Activated naive CD8-positive, alpha-beta T cell treated with anti-CD3 and anti-CD28 coated beads, Interleukin-2, amount 10 ng/mL, durations not matched to agents 7 days and 5 days (primary cell): ENCODE results near the gene ELSPBP1. TPM values are rescaled to one million over a fixed set of nuclear protein-coding genes. Genes with fewer than 3 reads are reported as not detected.

ENCODE experiments used
- ATAC-seq: fragments of 150-1000 bp; cut with Tn5 transposase; one replicate; pipeline ENCODE4 v1.10.0; 2021; ENCODE audit warnings: low read depth, moderate library complexity
- POLR2A ChIA-PET: fragments of 350-600 bp; sonication (Branson Sonifier 250); formaldehyde crosslinking; loops from one replicate; lab custom pipeline; 2021; ENCODE audit warnings: antibody characterized with exemption; lab: Charles Lee
- DNase-seq: peaks from one replicate; pipeline ENCODE4 v3.0.0; 2021
- H3K27ac Mint-ChIP-seq: one replicate; pipeline ENCODE4 v1.8.0; 2022; ENCODE audit warnings: mild to moderate bottlenecking, mixed read lengths
- H3K27me3 Mint-ChIP-seq: one replicate; pipeline ENCODE4 v1.8.0; 2022; ENCODE audit warnings: mild to moderate bottlenecking, moderate library complexity, mixed read lengths
- H3K36me3 Mint-ChIP-seq: one replicate; pipeline ENCODE4 v1.8.0; 2021; ENCODE audit warnings: mild to moderate bottlenecking, mixed read lengths
- H3K4me1 Mint-ChIP-seq: one replicate; pipeline ENCODE4 v1.8.0; 2021; ENCODE audit warnings: mixed read lengths
- H3K4me3 Mint-ChIP-seq: one replicate; pipeline ENCODE4 v1.8.0; 2022; ENCODE audit warnings: mild to moderate bottlenecking, moderate library complexity, mixed read lengths
- H3K9me3 Mint-ChIP-seq: one replicate; pipeline ENCODE4 v1.8.0; 2021; ENCODE audit warnings: mixed read lengths
- total RNA-seq, 2 experiments: library from RNA; stranded (reverse); gene quantifications; one replicate each; pipeline ENCODE4 v1.2.3, GENCODE V29; 2021

Gene ELSPBP1
- total RNA-seq, 2 experiments from 2014 or later = not detected

DNA sequence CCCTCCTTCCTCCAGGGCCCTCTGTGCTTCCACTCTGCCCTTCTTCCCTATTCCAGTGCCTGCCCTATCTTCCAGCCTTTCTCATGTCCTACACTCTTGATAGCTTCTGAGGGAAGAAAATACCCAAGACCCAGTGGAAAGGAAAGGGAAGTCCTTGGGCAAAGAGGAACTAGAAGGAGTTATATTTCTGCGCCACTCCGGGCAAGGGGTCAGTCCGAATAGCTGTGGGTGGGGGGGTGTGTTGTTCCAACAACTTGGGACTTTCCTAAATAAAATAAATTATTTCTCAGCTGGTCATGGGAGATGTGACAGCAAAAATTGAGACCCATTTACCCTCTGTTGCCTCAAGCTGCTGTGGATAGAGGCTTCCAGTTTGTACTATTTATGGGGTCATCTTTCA lies 26.3 kb downstream of the ELSPBP1 start:
- peaks cover 5% of the 10 kb centered on the region for H3K27me3 Mint-ChIP-seq
- POLR2A ChIA-PET = no interaction called here
- DNase-seq (no peak), ATAC-seq (no peak)
- H3K36me3 Mint-ChIP-seq = no peaks in the 10 kb centered on the region
- no peak overlapping the region for H3K4me3 Mint-ChIP-seq
- no peaks in the 10 kb centered on the region for H3K9me3 Mint-ChIP-seq
- H3K27ac Mint-ChIP-seq = no peak overlapping the region
- no peaks in the 10 kb centered on the region for H3K4me1 Mint-ChIP-seq

DNA sequence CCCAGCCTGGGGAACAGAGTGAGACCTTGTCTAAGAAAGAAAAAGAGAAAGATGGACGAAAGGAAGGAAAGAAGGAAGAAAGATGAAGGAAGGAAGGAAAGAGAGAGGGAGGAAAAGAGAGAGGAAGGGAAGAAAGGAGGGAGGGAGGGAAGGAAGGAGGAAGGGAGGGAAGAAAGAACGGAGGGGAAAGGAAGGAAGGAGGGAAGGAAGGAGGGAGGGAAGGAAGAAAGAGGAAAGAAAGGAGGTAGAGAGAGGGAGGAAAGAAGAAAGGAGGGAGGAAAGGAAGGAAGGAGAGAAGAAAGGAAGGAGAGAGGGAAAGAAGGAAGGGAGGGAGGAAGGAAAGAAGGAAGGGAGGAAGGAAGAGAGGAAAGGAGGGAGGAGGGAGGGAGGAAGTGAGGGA lies 28.6 kb downstream of the ELSPBP1 start:
- ATAC-seq = no peak
- H3K27me3 Mint-ChIP-seq = peaks cover 8% of the 10 kb centered on the region
- no peaks in the 10 kb centered on the region for H3K4me1 Mint-ChIP-seq
- no peaks in the 10 kb centered on the region for H3K9me3 Mint-ChIP-seq
- H3K36me3 Mint-ChIP-seq = no peaks in the 10 kb centered on the region
- POLR2A ChIA-PET = no interaction called here
- no peak for DNase-seq
- no peak overlapping the region for H3K27ac Mint-ChIP-seq
- H3K4me3 Mint-ChIP-seq = no peak overlapping the region

DNA sequence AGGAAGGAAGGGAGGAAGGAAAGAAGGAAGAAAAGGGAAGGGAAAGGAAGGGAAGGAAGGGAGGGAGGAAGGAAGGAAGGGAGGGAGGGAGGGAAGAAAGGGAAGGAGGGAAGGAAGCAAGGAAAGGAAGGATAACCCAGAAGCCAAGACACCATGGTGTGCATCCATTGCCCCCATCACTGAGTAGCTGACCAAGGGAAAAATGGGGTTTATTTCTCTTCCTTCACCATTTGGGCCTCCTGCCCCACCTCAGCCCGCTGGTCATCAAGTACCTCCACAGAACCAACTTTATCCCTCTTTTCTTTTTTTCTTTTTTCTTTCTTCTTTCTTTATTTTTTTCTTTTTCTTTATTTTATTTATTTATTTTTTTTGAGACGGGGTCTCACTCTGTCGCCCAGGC lies 29.1 kb downstream of the ELSPBP1 start:
- no peak for DNase-seq
- Mint-ChIP-seq H3K36me3 (no peaks in the 10 kb centered on the region), H3K4me1 (no peaks in the 10 kb centered on the region), H3K27me3 (peaks cover 8% of the 10 kb centered on the region), H3K9me3 (no peaks in the 10 kb centered on the region), H3K4me3 (no peak overlapping the region), H3K27ac (no peak overlapping the region)
- POLR2A ChIA-PET = no interaction called here
- no peak for ATAC-seq

DNA sequence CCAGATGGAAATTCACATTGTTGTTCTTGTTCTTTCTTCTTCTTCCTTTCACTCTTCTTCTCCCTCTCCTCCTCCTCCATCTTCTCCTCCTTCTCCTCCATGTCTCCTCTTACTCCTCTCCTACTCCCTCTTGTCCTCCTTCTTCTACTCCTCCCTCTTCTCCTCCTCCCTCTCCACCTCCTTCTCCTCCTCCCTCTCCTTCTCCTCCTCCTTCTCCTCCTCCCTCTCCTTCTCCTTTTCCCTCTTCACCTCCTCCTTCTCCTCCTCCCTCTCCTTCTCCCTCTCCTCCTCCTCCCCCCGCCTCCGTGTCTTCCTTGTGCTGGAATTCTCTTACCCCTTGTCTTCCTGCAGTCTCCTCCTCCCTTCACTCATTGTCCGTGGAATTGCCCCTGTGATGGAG lies 31.0 kb downstream of the ELSPBP1 start:
- H3K27me3 Mint-ChIP-seq = peaks cover 8% of the 10 kb centered on the region
- H3K36me3 Mint-ChIP-seq = no peaks in the 10 kb centered on the region
- DNase-seq = no peak
- ATAC-seq = no peak
- H3K4me3 Mint-ChIP-seq = no peak overlapping the region
- POLR2A ChIA-PET = no interaction called here
- H3K27ac Mint-ChIP-seq = no peak overlapping the region
- H3K4me1 Mint-ChIP-seq = no peaks in the 10 kb centered on the region
- no peaks in the 10 kb centered on the region for H3K9me3 Mint-ChIP-seq

DNA sequence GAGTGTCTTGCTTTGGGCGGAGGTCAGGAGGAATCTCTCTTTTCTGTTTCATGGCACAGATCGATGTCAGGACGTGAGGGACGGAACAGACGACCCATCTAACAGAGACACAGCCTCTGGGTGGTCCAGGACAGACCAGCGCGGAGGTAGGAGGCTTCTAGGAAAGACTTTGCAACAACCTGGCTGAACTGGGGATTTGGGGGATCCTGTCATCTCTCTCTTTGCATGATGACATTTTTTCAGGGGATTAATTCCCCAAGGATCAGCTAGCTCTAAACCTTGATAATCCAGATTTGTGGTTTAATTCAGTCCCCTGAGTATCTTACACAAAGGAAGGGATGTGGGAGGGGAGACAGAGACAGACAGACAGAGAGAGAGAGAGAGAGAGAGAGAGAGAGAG lies 35.0 kb downstream of the ELSPBP1 start:
- POLR2A ChIA-PET = no interaction called here
- ATAC-seq = no peak
- Mint-ChIP-seq H3K36me3 (no peaks in the 10 kb centered on the region), H3K9me3 (no peaks in the 10 kb centered on the region), H3K4me3 (no peak overlapping the region), H3K4me1 (no peaks in the 10 kb centered on the region), H3K27ac (no peak overlapping the region), H3K27me3 (peaks cover 7% of the 10 kb centered on the region)
- no peak for DNase-seq

DNA sequence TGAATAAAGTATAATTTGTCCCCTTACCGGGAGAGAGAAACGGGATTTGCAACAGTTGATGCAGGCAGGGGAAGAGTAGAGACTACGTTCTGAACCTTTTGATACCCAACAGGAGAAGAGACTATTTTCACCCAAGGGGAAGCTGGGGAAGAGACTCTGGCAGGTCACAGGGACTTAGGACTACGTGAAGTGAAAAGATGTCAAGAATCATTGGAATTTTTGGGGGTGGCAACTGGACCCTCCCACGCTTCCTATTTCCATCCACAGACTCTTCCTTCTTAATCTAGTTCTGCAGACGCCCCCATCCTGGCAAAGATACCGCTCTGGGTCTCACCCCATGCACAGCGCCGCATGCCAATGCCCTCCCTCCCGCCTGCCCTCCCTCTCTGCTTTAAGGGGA lies 35.6 kb downstream of the ELSPBP1 start:
- Mint-ChIP-seq H3K27ac (no peak overlapping the region), H3K27me3 (peaks cover 7% of the 10 kb centered on the region), H3K4me1 (no peaks in the 10 kb centered on the region), H3K9me3 (no peaks in the 10 kb centered on the region), H3K36me3 (no peaks in the 10 kb centered on the region), H3K4me3 (no peak overlapping the region)
- DNase-seq (no peak), ATAC-seq (no peak)
- POLR2A ChIA-PET = no interaction called here

DNA sequence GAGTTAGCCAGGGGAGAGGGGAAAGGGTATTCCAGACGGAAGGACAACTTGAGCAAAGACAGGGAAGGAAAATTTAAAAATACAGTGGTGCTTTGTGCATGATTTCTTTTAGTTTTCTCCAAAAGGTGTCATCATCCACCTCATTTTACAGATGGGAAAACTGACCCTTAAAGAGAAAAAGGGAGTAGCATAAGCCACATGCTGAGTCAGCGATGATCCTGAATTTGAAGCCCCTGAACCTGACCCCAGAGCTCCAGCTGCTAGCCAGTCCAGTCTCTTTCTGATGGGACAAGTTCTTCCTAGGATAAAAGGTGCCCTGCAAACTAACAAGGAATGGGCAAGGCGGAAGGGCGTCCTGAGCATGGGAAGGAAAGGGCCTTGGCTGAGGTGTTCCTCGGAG lies 39.2 kb downstream of the ELSPBP1 start:
- no peak for DNase-seq
- H3K9me3 Mint-ChIP-seq = peaks cover 7% of the 10 kb centered on the region
- POLR2A ChIA-PET = no interaction called here
- no peaks in the 10 kb centered on the region for H3K27me3 Mint-ChIP-seq
- ATAC-seq = no peak
- H3K27ac Mint-ChIP-seq = no peak overlapping the region
- H3K36me3 Mint-ChIP-seq = no peaks in the 10 kb centered on the region
- no peaks in the 10 kb centered on the region for H3K4me1 Mint-ChIP-seq
- H3K4me3 Mint-ChIP-seq = no peak overlapping the region

DNA sequence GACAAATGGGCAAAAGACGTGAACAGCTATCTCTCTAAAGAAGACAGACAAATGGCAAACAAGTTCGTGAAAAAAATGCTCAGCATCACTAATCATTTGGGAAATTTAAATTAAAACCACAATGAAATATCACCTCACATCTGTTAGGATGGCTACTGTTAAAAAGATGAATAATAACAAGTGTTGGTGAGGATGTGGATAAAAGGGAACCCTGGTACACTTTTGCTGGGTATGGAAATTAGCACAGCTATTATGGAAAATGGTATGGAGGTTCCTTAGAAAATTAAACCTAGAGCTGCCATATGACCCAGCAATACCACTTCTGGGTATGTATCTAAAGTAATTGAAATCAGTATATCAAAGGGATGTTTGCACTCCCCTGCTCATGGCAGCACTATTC lies 42.3 kb downstream of the ELSPBP1 start:
- H3K4me1 Mint-ChIP-seq = no peaks in the 10 kb centered on the region
- POLR2A ChIA-PET = no interaction called here

DNA sequence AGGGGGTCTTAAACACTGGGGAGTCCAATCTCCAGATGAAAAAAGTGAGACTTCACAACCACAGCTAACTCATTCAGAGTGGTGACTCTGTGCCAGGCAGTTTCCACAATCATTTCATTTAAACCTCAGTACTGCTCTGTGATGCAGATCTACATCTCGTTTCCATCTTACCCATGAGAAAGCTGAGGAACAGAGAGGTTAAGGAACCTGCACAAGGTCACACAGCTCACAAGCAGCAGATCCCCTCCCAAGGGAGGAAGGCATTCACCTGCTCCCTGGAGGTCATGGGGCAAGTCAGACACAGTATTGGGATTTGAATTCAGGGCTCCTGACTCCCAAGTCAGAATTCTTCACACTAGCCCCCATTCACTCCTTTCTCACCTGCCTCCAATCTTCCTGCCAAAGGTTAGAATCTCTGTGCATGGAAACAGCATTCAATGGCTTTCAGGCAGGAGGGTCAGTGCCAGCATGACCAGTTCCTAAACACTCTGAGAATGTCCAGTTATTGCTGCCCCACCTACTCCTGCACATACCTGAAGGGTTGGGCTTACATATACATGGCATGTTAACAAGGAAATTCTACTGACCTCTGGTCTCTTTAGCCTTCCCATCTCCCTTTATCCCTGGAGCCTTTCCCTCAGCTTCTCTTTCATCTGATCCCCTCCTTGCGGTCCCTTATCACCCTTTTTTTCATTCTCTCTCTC lies 47.6 kb downstream of the ELSPBP1 start:
- H3K4me3 Mint-ChIP-seq = no peak overlapping the region
- no peak overlapping the region for H3K27ac Mint-ChIP-seq
- no peaks in the 10 kb centered on the region for H3K9me3 Mint-ChIP-seq
- H3K4me1 Mint-ChIP-seq = no peaks in the 10 kb centered on the region
- H3K27me3 Mint-ChIP-seq = peaks cover 12% of the 10 kb centered on the region
- H3K36me3 Mint-ChIP-seq = no peaks in the 10 kb centered on the region
- POLR2A ChIA-PET = no interaction called here
- no peak for ATAC-seq
- no peak for DNase-seq

More for the DNA sequence above, 42.3 kb downstream of the ELSPBP1 start:
- H3K27ac Mint-ChIP-seq = no peak overlapping the region
- H3K27me3 Mint-ChIP-seq = peaks cover 6% of the 10 kb centered on the region
- ATAC-seq = no peak
- no peak for DNase-seq
- no peaks in the 10 kb centered on the region for H3K36me3 Mint-ChIP-seq
- peaks cover 7% of the 10 kb centered on the region for H3K9me3 Mint-ChIP-seq
- H3K4me3 Mint-ChIP-seq = no peak overlapping the region

DNA sequence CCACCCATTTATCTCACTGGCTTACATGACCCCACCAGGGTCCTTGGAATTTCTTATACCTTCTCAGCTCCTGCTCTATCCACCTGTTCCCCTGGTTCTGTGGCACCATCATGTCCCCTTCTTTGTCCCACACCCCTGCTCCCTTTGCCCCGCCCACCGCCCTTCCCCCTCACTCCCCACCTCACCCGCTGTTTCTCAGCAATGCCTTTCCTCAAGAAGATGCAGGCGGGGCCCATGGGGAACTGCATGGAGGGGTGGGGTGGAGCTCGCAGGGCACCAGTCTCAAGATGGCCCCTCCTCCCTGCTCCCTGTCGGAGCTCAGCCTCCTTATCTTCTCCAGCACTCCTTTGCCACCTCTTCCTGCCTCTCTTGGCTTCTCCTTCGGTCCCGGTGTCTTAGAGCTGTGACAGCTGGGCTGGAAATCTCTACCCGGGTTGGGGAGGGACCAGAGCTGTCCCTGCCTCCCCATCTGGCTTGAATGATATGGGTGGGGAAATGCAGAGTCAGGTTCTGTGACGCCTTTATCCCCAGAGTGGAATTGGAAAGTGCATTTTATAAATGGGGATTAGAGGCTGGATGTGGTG lies 49.3 kb downstream of the ELSPBP1 start, which contains the start of gene CABP5:
Gene CABP5 (minus strand): TSS at position 405 of the 584 bp plus-strand sequence. CDS start 157 bp downstream, at position 248.
- H3K4me3 Mint-ChIP-seq = no peak within 1 kb of the TSS
- H3K9me3 Mint-ChIP-seq = no peaks in the 10 kb centered on the region
- POLR2A ChIA-PET = no interaction called here
- ATAC-seq (no peak), DNase-seq (no peak)
- H3K27ac Mint-ChIP-seq = no peak within 1 kb of the TSS
- H3K4me1 Mint-ChIP-seq = no peaks in the 10 kb centered on the region
- H3K36me3 Mint-ChIP-seq = no peaks in the 10 kb centered on the region
- H3K27me3 Mint-ChIP-seq = peaks cover 12% of the 10 kb centered on the region

DNA sequence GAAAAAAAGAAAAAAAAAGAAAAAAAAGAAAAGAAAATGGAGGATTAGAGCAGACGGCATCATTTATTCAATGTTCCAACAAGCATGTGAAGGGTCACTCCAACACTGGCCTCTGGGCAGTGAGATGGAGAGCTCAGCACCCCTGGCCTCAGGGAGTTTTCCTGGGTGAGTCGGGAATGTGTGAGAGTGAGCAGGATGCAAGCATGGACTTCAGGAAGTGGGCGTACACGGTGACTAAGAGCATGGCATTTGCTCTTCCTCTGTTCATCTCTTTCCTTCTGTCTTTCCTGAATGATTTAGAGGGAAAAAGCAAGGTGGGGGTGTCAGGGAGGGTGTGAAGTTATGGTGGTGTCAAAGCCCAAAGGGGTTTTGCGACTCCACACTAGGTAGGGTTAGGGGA lies 50.1 kb downstream of the ELSPBP1 start:
- Mint-ChIP-seq H3K27me3 (peaks cover 9% of the 10 kb centered on the region), H3K27ac (no peak overlapping the region), H3K36me3 (no peaks in the 10 kb centered on the region), H3K4me1 (no peaks in the 10 kb centered on the region), H3K4me3 (no peak overlapping the region), H3K9me3 (no peaks in the 10 kb centered on the region)
- ATAC-seq (no peak), DNase-seq (no peak)
- POLR2A ChIA-PET = no interaction called here

DNA sequence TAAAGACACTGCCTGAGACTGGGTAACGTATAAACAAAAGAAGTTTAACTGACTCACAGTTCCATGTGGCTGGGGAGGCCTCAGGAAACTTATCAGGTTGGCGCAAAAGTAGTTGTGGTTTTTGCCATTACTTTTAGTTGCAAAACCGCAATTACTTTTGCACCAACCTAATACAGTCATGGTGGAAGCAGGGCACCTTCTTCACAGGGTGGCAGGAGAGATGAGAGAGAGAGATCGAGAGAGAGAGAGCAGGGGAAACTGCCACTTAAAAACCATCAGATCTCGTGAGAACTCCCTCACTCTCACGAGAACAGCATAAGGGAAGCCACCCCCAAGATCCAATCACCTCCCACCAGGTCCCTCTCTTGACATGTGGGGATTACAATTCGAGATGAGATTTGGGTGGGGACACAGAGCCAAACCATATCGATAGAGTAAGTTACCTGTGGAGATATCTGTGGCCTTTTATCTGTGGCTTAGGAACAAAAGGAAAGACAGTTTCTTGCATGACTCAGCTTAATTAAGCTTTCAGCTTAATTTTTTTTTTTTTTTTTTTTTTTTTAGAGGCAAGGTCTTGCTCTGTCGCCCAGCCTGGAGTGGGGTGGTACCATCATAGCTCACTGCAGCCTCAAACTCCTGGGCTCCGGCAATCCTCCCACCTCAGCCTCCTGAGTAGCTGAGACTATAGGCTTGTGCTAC lies 57.1 kb downstream of the ELSPBP1 start:
- H3K36me3 Mint-ChIP-seq = no peaks in the 10 kb centered on the region
- no peak overlapping the region for H3K4me3 Mint-ChIP-seq
- POLR2A ChIA-PET = no interaction called here
- no peak overlapping the region for H3K27ac Mint-ChIP-seq
- no peaks in the 10 kb centered on the region for H3K27me3 Mint-ChIP-seq
- DNase-seq (no peak), ATAC-seq (no peak)
- no peaks in the 10 kb centered on the region for H3K9me3 Mint-ChIP-seq
- no peaks in the 10 kb centered on the region for H3K4me1 Mint-ChIP-seq

DNA sequence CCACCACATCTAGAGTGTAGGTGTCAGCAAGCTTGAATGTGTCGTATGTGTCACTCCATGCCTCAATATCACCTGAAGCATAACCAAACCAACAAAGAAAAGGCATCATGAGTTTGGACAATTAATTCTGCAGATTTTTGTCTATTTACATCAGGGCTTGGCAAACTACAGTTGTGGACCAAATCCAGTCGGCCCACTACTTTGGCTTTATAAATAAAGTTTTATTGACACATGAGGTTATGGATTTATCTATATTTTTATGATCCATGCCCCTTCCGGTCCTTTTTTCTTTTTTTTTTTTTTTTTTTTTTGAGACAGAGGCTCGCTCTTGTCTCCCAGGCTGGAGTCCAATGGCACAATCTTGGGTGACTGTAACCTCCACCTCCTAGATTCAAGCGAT lies 58.6 kb downstream of the ELSPBP1 start:
- H3K4me3 Mint-ChIP-seq = no peak overlapping the region
- H3K27me3 Mint-ChIP-seq = no peaks in the 10 kb centered on the region
- H3K9me3 Mint-ChIP-seq = no peaks in the 10 kb centered on the region
- POLR2A ChIA-PET = no interaction called here
- no peaks in the 10 kb centered on the region for H3K36me3 Mint-ChIP-seq
- H3K27ac Mint-ChIP-seq = no peak overlapping the region
- ATAC-seq (no peak), DNase-seq (no peak)
- no peaks in the 10 kb centered on the region for H3K4me1 Mint-ChIP-seq

DNA sequence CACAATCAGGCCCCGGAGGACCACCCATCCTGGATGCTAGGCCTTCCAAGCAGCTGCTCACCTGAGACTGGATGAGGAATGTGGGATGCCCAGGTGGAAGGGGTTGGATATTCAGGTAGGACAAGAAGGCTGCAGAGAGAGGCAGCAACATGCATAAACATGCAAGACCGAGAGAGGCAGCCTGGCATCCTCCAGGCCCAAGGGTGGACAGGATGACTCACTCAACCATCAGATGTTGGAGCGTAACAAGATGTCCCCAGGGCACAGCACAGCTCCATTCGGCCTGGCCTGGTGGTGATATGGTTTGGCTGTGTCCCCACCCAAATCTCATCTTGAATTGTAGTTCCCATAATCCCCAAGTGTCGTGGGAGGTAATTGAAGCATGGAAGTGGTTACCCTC lies 59.4 kb downstream of the ELSPBP1 start:
- Mint-ChIP-seq H3K27me3 (no peaks in the 10 kb centered on the region), H3K36me3 (no peaks in the 10 kb centered on the region), H3K4me3 (no peak overlapping the region), H3K9me3 (no peaks in the 10 kb centered on the region), H3K27ac (no peak overlapping the region), H3K4me1 (no peaks in the 10 kb centered on the region)
- POLR2A ChIA-PET = no interaction called here
- ATAC-seq (no peak), DNase-seq (no peak)
